ENCODE results near the gene VPS13A. TPM values are rescaled to one million over a fixed set of nuclear protein-coding genes. Genes with fewer than 3 reads are reported as not detected.

VPS13A gene
- total RNA-seq, 4 donors from 2014 or later: 22.5 to 58.9 (median 39.0) TPM

DNA sequence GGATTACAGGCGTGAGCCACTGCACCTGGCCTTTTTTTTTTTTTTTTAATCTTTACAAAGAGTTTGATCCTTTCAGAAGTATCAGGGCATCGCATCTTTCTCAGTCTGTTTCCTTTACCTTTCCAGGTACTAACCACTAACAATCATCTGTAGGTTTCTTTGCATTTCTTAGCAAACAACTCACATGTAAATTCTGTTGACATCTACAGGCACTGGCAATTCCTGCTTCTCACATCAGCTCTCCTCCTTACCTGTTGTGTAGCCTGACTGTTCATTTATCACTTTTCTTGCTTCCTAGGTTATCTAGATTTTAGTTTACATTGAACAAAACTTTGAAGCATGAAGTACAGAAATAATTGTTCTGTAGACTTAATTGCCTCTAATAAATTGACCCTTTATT, 27.5 kb upstream of the VPS13A start:
- no peaks in the 10 kb centered on the region for H3K36me3 ChIP-seq
- DNase-seq: no peak
- no peaks in the 10 kb centered on the region for H3K4me1 ChIP-seq
- H3K9me3 ChIP-seq: no peaks in the 10 kb centered on the region
- no peaks in the 10 kb centered on the region for H3K27me3 ChIP-seq
- TF ChIP-seq, protein P1, sequence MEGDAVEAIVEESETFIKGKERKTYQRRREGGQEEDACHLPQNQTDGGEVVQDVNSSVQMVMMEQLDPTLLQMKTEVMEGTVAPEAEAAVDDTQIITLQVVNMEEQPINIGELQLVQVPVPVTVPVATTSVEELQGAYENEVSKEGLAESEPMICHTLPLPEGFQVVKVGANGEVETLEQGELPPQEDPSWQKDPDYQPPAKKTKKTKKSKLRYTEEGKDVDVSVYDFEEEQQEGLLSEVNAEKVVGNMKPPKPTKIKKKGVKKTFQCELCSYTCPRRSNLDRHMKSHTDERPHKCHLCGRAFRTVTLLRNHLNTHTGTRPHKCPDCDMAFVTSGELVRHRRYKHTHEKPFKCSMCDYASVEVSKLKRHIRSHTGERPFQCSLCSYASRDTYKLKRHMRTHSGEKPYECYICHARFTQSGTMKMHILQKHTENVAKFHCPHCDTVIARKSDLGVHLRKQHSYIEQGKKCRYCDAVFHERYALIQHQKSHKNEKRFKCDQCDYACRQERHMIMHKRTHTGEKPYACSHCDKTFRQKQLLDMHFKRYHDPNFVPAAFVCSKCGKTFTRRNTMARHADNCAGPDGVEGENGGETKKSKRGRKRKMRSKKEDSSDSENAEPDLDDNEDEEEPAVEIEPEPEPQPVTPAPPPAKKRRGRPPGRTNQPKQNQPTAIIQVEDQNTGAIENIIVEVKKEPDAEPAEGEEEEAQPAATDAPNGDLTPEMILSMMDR (IDR thresholded peaks at IDR 0.05): no peak
- TF ChIP-seq POLR2A (IDR thresholded peaks at IDR 0.05): no peak
- intact Hi-C loops (cut with DNase I; ENCODE audit: low total_unique reads): no loop called here
- no peak overlapping the region for H3K4me3 ChIP-seq
- no peak overlapping the region for H3K27ac ChIP-seq

DNA sequence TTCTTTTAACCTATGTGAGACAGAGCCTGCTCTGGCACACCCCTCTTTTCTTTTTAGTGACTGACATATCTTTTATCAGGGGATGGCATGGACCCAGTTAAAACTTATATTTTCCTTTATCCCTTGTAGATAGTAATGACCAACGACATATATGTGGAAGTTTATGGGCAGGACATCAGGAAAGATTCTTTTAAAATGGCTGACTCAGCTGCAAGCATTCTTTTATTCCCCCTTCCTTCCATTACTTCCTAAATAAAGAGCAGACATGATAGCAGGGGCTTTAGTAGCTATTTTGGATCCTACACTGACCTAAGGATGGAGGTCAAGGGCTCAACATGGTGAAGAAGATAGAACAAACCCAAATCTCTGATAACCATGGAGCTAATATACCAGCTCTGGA, 25.0 kb upstream of the VPS13A start:
- Histone ChIP-seq H3K9me3 (no peaks in the 10 kb centered on the region), H3K36me3 (no peaks in the 10 kb centered on the region), H3K4me1 (no peaks in the 10 kb centered on the region), H3K27me3 (no peaks in the 10 kb centered on the region), H3K4me3 (no peak overlapping the region), H3K27ac (no peak overlapping the region)
- no peak for DNase-seq
- intact Hi-C loops (cut with DNase I; ENCODE audit: low total_unique reads): no loop called here
- TF ChIP-seq POLR2A (IDR thresholded peaks at IDR 0.05): no peak
- TF ChIP-seq, protein P1 (IDR thresholded peaks at IDR 0.05): no peak

DNA sequence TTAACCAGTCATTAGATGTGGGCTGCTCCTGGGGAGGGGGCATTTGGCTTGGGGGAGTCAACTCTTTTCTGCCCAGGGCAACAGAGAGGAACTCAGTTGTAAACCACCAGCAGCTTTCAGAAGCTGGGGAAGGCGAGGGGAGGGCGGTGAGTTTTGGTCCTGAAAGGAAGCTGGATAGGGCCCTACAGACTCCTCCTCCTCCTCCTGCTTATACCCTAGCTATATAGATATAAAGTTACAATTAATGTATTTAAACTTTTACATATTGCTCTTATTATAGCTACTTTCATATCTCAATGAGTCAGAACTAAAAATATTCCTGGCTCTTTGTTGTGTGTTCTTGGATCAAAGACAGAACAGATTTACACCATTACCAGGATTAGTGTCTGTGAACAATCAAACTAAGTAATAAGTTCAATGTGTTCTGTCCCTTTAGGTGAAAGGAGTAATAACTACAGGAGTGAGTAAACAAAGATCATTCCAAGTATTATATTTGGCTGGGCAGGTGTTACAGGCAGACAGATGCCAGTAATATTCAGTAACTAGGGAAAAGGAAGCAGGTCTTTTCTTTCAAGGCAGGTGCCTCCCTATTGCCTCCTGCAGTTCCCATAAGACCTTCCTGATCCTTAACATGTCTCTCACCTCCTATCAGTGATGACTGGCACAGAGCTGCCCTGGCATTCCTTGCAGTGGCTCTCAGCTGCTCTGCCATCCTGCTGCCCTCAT, 20.5 kb upstream of the VPS13A start:
- TF ChIP-seq, protein P1 (IDR thresholded peaks at IDR 0.05): no peak
- no peak for TF ChIP-seq POLR2A (IDR thresholded peaks at IDR 0.05)
- Histone ChIP-seq H3K4me1 (no peaks in the 10 kb centered on the region), H3K27me3 (no peaks in the 10 kb centered on the region), H3K9me3 (no peaks in the 10 kb centered on the region), H3K4me3 (no peak overlapping the region), H3K36me3 (no peaks in the 10 kb centered on the region), H3K27ac (no peak overlapping the region)
- DNase-seq: no peak
- intact Hi-C loops (cut with DNase I; ENCODE audit: low total_unique reads): no loop called here

DNA sequence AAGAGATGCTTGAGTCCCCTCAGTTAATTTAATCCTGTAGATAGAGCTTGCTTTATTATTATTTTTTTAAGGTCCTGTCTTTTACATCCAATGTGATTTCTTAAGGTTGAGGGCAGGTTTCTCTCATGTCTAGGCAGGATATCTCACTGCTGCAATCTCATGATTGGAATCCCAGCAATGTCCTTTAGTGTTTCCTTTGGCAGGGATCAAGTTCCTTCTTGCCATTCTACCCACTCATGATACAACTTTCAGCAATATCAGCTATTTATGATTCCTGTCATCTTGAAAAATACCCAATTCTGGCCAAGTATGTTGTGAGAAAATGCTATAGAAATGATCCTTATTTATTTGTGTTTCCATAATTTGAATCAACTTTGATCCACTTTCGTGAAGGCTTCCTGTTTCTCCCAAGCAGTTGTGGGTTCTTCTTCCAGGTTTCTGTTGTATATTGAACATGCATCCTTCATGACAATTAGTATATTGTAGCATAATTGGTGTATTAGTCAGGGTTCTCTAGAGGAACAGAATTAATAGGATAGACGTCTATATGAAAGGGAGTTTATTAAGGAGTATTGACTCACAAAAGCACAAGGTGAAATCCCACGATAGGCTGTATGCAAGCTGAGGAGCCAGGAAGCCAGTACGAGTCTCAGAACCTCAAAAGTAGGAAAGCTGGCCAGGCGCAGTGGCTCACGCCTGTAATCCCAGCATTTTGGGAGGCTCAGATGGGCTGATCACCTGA, 18.4 kb upstream of the VPS13A start:
- intact Hi-C loops (cut with DNase I; ENCODE audit: low total_unique reads): no loop called here
- TF ChIP-seq, protein P1 (IDR thresholded peaks at IDR 0.05): no peak
- TF ChIP-seq POLR2A (IDR thresholded peaks at IDR 0.05): no peak
- H3K4me1 ChIP-seq: no peaks in the 10 kb centered on the region
- no peak overlapping the region for H3K4me3 ChIP-seq
- no peak for DNase-seq
- no peaks in the 10 kb centered on the region for H3K27me3 ChIP-seq
- H3K36me3 ChIP-seq: no peaks in the 10 kb centered on the region
- no peaks in the 10 kb centered on the region for H3K9me3 ChIP-seq
- no peak overlapping the region for H3K27ac ChIP-seq

DNA sequence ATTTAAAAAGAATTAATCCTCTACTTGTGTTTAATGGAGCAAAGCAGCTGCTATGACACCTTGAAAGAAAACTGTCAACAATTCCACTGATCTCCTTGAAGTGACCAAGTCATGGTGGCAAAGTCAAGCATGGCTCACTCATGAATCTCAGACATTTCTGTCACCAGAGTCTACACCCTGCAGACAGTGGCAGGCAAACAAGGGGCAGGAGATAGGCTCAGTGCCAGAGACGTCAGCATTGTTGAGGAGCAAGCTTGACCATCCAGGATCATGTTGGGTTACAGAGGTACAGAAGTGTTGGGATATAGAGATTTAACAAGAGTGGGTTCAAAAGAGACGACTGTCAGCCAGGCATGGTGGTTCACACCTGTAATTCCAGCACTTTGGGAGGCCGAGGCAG, 16.1 kb upstream of the VPS13A start:
- intact Hi-C loops (cut with DNase I; ENCODE audit: low total_unique reads): no loop called here
- no peak for DNase-seq

More for the DNA sequence above, 16.1 kb upstream of the VPS13A start:
- H3K27me3 ChIP-seq: no peaks in the 10 kb centered on the region
- TF ChIP-seq, protein P1 (IDR thresholded peaks at IDR 0.05): no peak
- TF ChIP-seq POLR2A (IDR thresholded peaks at IDR 0.05): no peak
- no peaks in the 10 kb centered on the region for H3K4me1 ChIP-seq
- no peaks in the 10 kb centered on the region for H3K9me3 ChIP-seq
- H3K36me3 ChIP-seq: no peaks in the 10 kb centered on the region
- H3K27ac ChIP-seq: no peak overlapping the region
- H3K4me3 ChIP-seq: no peak overlapping the region

Measured in uterus (tissue), 4 donors.